ENCODE results near the gene TRPM8. TPM values are rescaled to one million over a fixed set of nuclear protein-coding genes. Genes with fewer than 3 reads are reported as not detected.

TRPM8 gene
- total and polyA plus RNA-seq, 2 of the 13 experiments (the other 11 are each of a cell fraction or from before 2014, with no cell fraction given) = 0.12 TPM; not detected in 1

GRCh38 chr2:233882353-233882752 is 34.8 kb upstream of the TRPM8 start:
- Histone ChIP-seq H3K4me1 (ENCODE audit: insufficient read depth, low read length) (no peaks in the 10 kb centered on the region), H3K36me3 (replicated peaks in 1 of 2; ENCODE audit: control insufficient read depth in 1 of 2, insufficient read depth in 2 of 2, low read length in 2 of 2) (no peaks in the 10 kb centered on the region), H2AFZ (ENCODE audit: low read length) (no peak overlapping the region), H3K27me3 (ENCODE audit: control insufficient read depth in 1 of 2, insufficient read depth in 2 of 2, low read length in 2 of 2) (no peaks in the 10 kb centered on the region), H3K9me3 (ENCODE audit: low read length) (peaks cover 23% of the 10 kb centered on the region), H3K9ac (ENCODE audit: insufficient read depth, low read depth, low read length) (no peak overlapping the region), H3K27ac (ENCODE audit: extremely low read length, insufficient read depth, low read length) (no peak overlapping the region), H3K4me3 (replicated peaks in 1 of 3; ENCODE audit: insufficient read depth in 1 of 3, low read depth in 2 of 3, low read length in 3 of 3) (no peak overlapping the region), H3K4me2 (ENCODE audit: low read depth, low read length) (no peak overlapping the region), H4K20me1 (ENCODE audit: insufficient read depth, low read length) (no peaks in the 10 kb centered on the region), H3K79me2 (ENCODE audit: insufficient read depth, low read length) (no peaks in the 10 kb centered on the region)
- FAIRE-seq (no peak), ATAC-seq (no peak), DNase-seq (ENCODE audit: low spot score) (no peak)
- BruUV-seq (replicated peaks) = no TSS peak
- POLR2A ChIA-PET = no interaction called here
- CTCF ChIA-PET (ENCODE audit: low intra/inter-chr PET ratio, low total read pairs) = no interaction called here
- in situ Hi-C loops (cut with HindIII; ENCODE audit: extremely low pct_ligation_motif_present, low pct_unique_long_range_greater_than_20kb) (no loop called here), intact Hi-C loops (cut with micrococcal nuclease; ENCODE audit: unreplicated experiment) (no loop called here)
- TF ChIP-seq ERF (CRISPR knock-in tag; IDR thresholded peaks at IDR 0.05) = no peak
- no peak for TF ChIP-seq HOXD1 (CRISPR knock-in tag; IDR thresholded peaks at IDR 0.05)
- no peak for TF ChIP-seq SAP130 (CRISPR knock-in tag; IDR thresholded peaks at IDR 0.05; ENCODE audit: low read depth)
- no peak for TF ChIP-seq ZNF883 (CRISPR knock-in tag; IDR thresholded peaks at IDR 0.05; ENCODE audit: not compliant biosample characterization)
- TF ChIP-seq, protein P1, sequence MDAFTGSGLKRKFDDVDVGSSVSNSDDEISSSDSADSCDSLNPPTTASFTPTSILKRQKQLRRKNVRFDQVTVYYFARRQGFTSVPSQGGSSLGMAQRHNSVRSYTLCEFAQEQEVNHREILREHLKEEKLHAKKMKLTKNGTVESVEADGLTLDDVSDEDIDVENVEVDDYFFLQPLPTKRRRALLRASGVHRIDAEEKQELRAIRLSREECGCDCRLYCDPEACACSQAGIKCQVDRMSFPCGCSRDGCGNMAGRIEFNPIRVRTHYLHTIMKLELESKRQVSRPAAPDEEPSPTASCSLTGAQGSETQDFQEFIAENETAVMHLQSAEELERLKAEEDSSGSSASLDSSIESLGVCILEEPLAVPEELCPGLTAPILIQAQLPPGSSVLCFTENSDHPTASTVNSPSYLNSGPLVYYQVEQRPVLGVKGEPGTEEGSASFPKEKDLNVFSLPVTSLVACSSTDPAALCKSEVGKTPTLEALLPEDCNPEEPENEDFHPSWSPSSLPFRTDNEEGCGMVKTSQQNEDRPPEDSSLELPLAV (CRISPR knock-in tag; conservative IDR thresholded peaks at IDR 0.05; ENCODE audit: low read depth) = no peak
- TF ChIP-seq SOX13 (IDR thresholded peaks at IDR 0.05) = no peak
- TF ChIP-seq SOX13 (CRISPR knock-in tag; conservative IDR thresholded peaks at IDR 0.05 in 1 of 2, IDR thresholded peaks at IDR 0.05 in 1 of 2) = no peak
- TF ChIP-seq, protein P2, sequence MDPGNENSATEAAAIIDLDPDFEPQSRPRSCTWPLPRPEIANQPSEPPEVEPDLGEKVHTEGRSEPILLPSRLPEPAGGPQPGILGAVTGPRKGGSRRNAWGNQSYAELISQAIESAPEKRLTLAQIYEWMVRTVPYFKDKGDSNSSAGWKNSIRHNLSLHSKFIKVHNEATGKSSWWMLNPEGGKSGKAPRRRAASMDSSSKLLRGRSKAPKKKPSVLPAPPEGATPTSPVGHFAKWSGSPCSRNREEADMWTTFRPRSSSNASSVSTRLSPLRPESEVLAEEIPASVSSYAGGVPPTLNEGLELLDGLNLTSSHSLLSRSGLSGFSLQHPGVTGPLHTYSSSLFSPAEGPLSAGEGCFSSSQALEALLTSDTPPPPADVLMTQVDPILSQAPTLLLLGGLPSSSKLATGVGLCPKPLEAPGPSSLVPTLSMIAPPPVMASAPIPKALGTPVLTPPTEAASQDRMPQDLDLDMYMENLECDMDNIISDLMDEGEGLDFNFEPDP (CRISPR knock-in tag; conservative IDR thresholded peaks at IDR 0.05) = no peak
- TF ChIP-seq, protein P3, sequence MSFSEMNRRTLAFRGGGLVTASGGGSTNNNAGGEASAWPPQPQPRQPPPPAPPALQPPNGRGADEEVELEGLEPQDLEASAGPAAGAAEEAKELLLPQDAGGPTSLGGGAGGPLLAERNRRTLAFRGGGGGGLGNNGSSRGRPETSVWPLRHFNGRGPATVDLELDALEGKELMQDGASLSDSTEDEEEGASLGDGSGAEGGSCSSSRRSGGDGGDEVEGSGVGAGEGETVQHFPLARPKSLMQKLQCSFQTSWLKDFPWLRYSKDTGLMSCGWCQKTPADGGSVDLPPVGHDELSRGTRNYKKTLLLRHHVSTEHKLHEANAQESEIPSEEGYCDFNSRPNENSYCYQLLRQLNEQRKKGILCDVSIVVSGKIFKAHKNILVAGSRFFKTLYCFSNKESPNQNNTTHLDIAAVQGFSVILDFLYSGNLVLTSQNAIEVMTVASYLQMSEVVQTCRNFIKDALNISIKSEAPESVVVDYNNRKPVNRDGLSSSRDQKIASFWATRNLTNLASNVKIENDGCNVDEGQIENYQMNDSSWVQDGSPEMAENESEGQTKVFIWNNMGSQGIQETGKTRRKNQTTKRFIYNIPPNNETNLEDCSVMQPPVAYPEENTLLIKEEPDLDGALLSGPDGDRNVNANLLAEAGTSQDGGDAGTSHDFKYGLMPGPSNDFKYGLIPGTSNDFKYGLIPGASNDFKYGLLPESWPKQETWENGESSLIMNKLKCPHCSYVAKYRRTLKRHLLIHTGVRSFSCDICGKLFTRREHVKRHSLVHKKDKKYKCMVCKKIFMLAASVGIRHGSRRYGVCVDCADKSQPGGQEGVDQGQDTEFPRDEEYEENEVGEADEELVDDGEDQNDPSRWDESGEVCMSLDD (CRISPR knock-in tag; IDR thresholded peaks at IDR 0.05; ENCODE audit: borderline replicate concordance) = no peak
- no peak for TF ChIP-seq ELK4 (CRISPR knock-in tag; IDR thresholded peaks at IDR 0.05; ENCODE audit: borderline replicate concordance)
- TF ChIP-seq ZNF414 (CRISPR knock-in tag; IDR thresholded peaks at IDR 0.05) = no peak
- no peak for TF ChIP-seq U2AF1 (optimal IDR thresholded peaks at IDR 0.05; ENCODE audit: low read depth, low read length)
- TF ChIP-seq ZNF282 (IDR thresholded peaks at IDR 0.05; ENCODE audit: partially characterized antibody) = no peak
- no peak for TF ChIP-seq ZNF230 (CRISPR knock-in tag; IDR thresholded peaks at IDR 0.05)
- TF ChIP-seq SOX5 (CRISPR knock-in tag; IDR thresholded peaks at IDR 0.05; ENCODE audit: borderline replicate concordance) = no peak
- no peak for TF ChIP-seq FOSL1 (CRISPR knock-in tag; IDR thresholded peaks at IDR 0.05; ENCODE audit: borderline replicate concordance)
